ENCODE results near the gene MACROD2.

Gene MACROD2

DNA sequence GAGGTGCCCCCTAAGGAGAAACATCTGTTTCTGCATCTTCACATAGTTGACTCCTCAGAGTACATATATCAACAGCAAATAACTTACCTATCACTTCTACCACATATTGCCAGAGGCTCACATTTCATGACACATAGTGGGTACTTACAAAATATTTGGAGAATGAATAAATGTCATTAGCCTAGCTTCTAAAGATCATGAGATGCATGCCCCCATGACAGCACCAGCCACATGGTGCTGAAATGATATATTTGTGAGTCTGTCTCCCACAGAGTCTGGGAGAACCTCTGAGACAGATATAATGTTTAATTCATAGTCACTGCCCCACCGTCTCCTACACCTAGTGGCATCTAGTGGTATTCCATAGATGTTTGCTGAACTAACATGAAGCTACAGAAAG is 2022.3 kb downstream of the MACROD2 start:
- no peak for DNase-seq (ENCODE audit: low spot score)
- in situ Hi-C loops (cut with MboI; ENCODE audit: low sequenced_read_pairs, unreplicated experiment) = no loop called here
- TF ChIP-seq, protein P1, sequence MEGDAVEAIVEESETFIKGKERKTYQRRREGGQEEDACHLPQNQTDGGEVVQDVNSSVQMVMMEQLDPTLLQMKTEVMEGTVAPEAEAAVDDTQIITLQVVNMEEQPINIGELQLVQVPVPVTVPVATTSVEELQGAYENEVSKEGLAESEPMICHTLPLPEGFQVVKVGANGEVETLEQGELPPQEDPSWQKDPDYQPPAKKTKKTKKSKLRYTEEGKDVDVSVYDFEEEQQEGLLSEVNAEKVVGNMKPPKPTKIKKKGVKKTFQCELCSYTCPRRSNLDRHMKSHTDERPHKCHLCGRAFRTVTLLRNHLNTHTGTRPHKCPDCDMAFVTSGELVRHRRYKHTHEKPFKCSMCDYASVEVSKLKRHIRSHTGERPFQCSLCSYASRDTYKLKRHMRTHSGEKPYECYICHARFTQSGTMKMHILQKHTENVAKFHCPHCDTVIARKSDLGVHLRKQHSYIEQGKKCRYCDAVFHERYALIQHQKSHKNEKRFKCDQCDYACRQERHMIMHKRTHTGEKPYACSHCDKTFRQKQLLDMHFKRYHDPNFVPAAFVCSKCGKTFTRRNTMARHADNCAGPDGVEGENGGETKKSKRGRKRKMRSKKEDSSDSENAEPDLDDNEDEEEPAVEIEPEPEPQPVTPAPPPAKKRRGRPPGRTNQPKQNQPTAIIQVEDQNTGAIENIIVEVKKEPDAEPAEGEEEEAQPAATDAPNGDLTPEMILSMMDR (IDR thresholded peaks at IDR 0.05; ENCODE audit: borderline replicate concordance, control extremely low read depth, extremely low read depth, insufficient read depth, missing control alignments) = no peak

DNA sequence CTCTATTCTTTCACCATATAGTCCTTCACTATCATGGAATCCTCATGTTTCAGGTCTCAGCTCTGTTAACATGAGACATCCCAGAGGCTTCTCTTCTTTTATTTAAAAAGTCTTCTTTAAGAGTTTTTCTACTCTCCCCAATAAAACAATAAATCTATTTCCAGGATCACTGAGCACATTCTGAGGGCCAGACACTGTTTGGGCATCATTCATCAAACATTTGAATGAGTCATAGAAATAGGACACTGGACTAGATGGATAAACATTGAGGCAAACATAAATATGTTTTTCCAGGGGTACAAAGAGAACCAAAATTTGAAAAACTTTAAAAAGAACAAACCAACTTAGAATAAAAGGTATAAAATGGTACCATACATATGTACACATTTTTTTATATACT is 2023.6 kb downstream of the MACROD2 start:
- TF ChIP-seq, protein P1 (IDR thresholded peaks at IDR 0.05; ENCODE audit: borderline replicate concordance, control extremely low read depth, extremely low read depth, insufficient read depth, missing control alignments) = no peak
- in situ Hi-C loops (cut with MboI; ENCODE audit: low sequenced_read_pairs, unreplicated experiment) = no loop called here
- no peak for DNase-seq (ENCODE audit: low spot score)

DNA sequence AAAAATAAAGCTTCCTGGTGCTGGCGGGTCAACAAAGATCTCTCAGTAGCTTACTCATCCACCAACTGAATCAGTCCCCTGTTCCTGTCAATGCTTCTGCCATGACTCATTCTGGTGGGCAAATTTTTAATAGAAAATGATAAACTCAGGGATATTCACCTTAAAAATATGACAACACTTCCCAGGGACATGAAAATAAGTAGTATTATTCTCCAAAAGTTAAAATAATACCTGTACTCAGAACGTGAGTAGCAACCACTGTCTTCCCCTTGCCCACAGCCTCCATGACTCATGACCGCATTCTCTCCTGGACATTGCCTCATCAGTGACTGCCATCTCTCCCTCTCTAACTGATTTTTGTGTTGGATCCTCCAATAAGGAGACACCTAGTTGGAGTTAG is 2025.7 kb downstream of the MACROD2 start:
- in situ Hi-C loops (cut with MboI; ENCODE audit: low sequenced_read_pairs, unreplicated experiment) = no loop called here
- TF ChIP-seq, protein P1 (IDR thresholded peaks at IDR 0.05; ENCODE audit: borderline replicate concordance, control extremely low read depth, extremely low read depth, insufficient read depth, missing control alignments) = no peak
- no peak for DNase-seq (ENCODE audit: low spot score)

DNA sequence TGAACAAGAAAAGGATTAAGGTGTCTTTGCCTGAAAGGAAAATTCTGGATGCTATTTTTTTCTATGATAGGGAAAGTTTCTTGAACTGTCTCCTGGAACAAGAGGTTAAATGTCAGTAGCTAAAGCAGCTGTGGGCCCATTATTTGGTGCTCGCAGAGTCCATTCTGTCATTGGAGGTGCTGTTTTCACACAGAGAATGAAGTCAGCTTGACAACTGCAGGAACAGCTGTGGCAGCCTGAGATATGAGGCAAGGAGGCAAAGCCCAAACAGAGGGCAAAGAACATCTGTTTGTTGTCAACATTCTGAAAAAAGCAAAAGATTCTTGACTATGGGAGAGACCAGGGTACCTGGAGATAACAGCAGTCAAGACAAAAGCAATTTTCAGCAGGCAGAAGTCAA is 2029.8 kb downstream of the MACROD2 start:
- in situ Hi-C loops (cut with MboI; ENCODE audit: low sequenced_read_pairs, unreplicated experiment) = no loop called here
- no peak for DNase-seq (ENCODE audit: low spot score)
- TF ChIP-seq, protein P1 (IDR thresholded peaks at IDR 0.05; ENCODE audit: borderline replicate concordance, control extremely low read depth, extremely low read depth, insufficient read depth, missing control alignments) = no peak

DNA sequence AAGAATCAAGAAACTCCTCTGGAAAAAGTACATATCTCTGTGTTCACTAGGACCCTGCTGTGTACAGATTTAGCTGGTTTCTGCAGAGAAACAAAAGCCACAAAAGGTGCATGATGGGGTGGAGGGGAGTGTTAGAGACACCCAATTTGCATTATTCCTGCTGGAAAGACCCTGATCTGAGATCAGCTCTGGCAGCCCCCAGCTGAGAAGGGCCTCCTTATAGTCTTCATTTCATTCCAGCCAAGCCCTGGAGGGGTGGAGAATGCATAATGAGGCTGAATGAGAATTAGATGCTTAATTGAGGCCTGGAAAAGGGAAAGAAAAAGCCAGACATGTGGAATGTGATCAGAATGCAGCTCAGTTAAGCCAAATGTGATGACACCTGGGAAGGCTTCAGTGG is 2032.4 kb downstream of the MACROD2 start:
- TF ChIP-seq, protein P1 (IDR thresholded peaks at IDR 0.05; ENCODE audit: borderline replicate concordance, control extremely low read depth, extremely low read depth, insufficient read depth, missing control alignments) = no peak
- in situ Hi-C loops (cut with MboI; ENCODE audit: low sequenced_read_pairs, unreplicated experiment) = no loop called here

DNA sequence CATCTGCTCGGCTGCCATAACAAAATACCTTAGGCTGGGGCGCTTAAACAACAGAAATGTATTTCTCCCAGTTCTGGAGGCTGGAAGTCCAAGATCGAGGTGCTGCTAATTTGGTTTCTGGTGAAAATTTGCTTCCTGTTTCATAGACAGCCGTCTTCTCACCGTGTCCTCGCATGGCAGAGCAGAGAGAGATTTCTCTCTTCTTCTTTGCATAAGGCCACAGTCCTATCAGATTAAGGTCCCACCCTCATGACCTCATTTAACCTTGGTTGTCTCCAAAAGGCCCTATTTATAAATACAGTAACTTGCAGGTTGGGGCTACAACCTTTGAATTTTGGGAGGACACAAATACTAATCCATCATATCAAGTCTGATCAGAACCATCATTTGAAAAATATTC is 2033.6 kb downstream of the MACROD2 start:
- TF ChIP-seq, protein P1 (IDR thresholded peaks at IDR 0.05; ENCODE audit: borderline replicate concordance, control extremely low read depth, extremely low read depth, insufficient read depth, missing control alignments) = no peak
- in situ Hi-C loops (cut with MboI; ENCODE audit: low sequenced_read_pairs, unreplicated experiment) = no loop called here
- DNase-seq (ENCODE audit: low spot score) = no peak

More for the DNA sequence above, 2032.4 kb downstream of the MACROD2 start:
- no peak for DNase-seq (ENCODE audit: low spot score)

DNA sequence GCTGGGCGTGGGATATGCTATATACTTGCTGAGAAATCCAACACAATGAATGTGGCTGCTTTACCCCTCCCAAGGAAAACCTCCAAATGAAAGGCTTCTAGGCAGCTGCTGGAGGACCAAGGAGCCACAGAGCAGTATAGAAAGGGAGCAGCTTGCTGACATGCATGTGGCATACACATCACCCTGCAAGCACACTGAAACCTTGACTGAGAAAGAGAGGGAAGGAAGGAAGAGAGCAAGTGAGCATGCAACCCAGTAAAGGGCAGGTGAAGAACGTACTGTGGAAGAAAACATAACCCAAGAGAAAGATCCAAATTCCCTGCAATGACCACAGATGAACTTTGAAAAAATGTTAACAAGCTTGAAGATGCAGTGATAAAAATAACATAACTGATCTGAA is 2034.9 kb downstream of the MACROD2 start:
- DNase-seq (ENCODE audit: low spot score) = no peak
- TF ChIP-seq, protein P1 (IDR thresholded peaks at IDR 0.05; ENCODE audit: borderline replicate concordance, control extremely low read depth, extremely low read depth, insufficient read depth, missing control alignments) = no peak
- in situ Hi-C loops (cut with MboI; ENCODE audit: low sequenced_read_pairs, unreplicated experiment) = no loop called here

Data from GM13976 (cell line).